Smooth muscle cell (in vitro differentiated cells): ENCODE data around the gene RXYLT1. TPM values are rescaled to one million over a fixed set of nuclear protein-coding genes. Genes with fewer than 3 reads are reported as not detected.
A peak's percentile ranks its signal among the peaks of the same experiment; 100 is the strongest.
"Not testable (repeated sequence)": the region's sequence is repeated elsewhere in the genome, so short reads cannot be mapped to it uniquely, and the experiment has no call there.

ENCODE experiments used
- DNase-seq: peaks from one replicate; lab custom pipeline; 2025; ENCODE audit not compliant: unreplicated experiment; lab: John Stamatoyannopoulos, UW
- H2AFZ ChIP-seq: fragments of 200-600 bp; sonication (generic); 2 replicates; pipeline ENCODE4 v1.6.0; 2016; ENCODE audit warnings: antibody characterized with exemption, low read depth, mild to moderate bottlenecking
- H3F3A ChIP-seq: fragments of 200-600 bp; sonication (generic); 2 replicates; pipeline ENCODE4 v1.6.0; 2017; ENCODE audit warnings: antibody characterized with exemption, low read depth
- H3K27ac ChIP-seq: fragments of 200-600 bp; sonication (generic); 2 replicates; pipeline ENCODE4 v1.5.1; 2016; ENCODE audit warnings: low read depth, mild to moderate bottlenecking
- H3K27me3 ChIP-seq: fragments of 200-600 bp; sonication (generic); 2 replicates; pipeline ENCODE4 v1.6.1; 2016; ENCODE audit warnings: low read depth, mild to moderate bottlenecking
- H3K36me3 ChIP-seq: fragments of 200-600 bp; sonication (generic); 2 replicates; pipeline ENCODE4 v1.5.1; 2016; ENCODE audit warnings: low read depth
- H3K4me1 ChIP-seq: fragments of 200-600 bp; sonication (generic); 2 replicates; pipeline ENCODE4 v1.5.1; 2016; ENCODE audit warnings: low read depth
- H3K4me2 ChIP-seq: fragments of 200-600 bp; sonication (generic); 2 replicates; pipeline ENCODE4 v1.6.0; 2016; ENCODE audit warnings: mild to moderate bottlenecking
- H3K4me3 ChIP-seq: fragments of 200-600 bp; sonication (generic); 2 replicates; pipeline ENCODE4 v1.5.1; 2016; ENCODE audit warnings: mild to moderate bottlenecking
- H3K79me2 ChIP-seq: fragments of 200-600 bp; sonication (generic); 2 replicates; pipeline ENCODE4 v1.6.0; 2016; ENCODE audit warnings: low read depth, mild to moderate bottlenecking
- H3K9ac ChIP-seq: fragments of 200-600 bp; sonication (generic); 2 replicates; pipeline ENCODE4 v1.6.0; 2016; ENCODE audit warnings: low read depth
- H3K9me3 ChIP-seq: fragments of 200-600 bp; sonication (generic); replicated peaks from 2 replicates; pipeline ENCODE4 v1.5.1; 2016; ENCODE audit warnings: low read depth
- H4K20me1 ChIP-seq: fragments of 200-600 bp; sonication (generic); 2 replicates; pipeline ENCODE4 v1.6.0; 2016; ENCODE audit warnings: low read depth
- WGBS: methylation state at CpG from one replicate; pipeline ENCODE4 v1.1.7; 2016; ENCODE audit warnings: low lambda C conversion rate; 5-methylcytosine and 5-hydroxymethylcytosine counted together
- polyA plus RNA-seq: library from polyadenylated mRNA; unstranded; fragments of >200 nt; fragmentation: Nextera tagmentation; extraction: Ambion mirVana; gene quantifications from 2 replicates; pipeline ENCODE4 v1.2.1, GENCODE V29; 2016
- total RNA-seq: library from RNA; depleted of rRNA; stranded (reverse); fragments of >200 nt; gene quantifications from 2 replicates; pipeline ENCODE4 v1.2.3, GENCODE V29; 2014
- TF ChIP-seq, protein P1 (sequence below): fragments of 200-600 bp; sonication (generic); IDR thresholded peaks from 2 replicates; pipeline ENCODE4 v1.5.1; 2017; ENCODE audit warnings: borderline replicate concordance, mild to moderate bottlenecking, antibody characterized with exemption; ENCODE audit not compliant: insufficient read depth, poor library complexity, severe bottlenecking

Gene RXYLT1
- 11.1 and 14.4 TPM in 2 replicates for total RNA-seq
- 9.4 and 12.7 TPM in 2 replicates for polyA plus RNA-seq

- H3K4me3 ChIP-seq: peak within 1 kb of the TSS; percentile 96
- H3K27me3 ChIP-seq: no peaks in the 10 kb centered on the region
- peak within 1 kb of the TSS; percentile 98 for H2AFZ ChIP-seq
- H4K20me1 ChIP-seq: no peaks in the 10 kb centered on the region
- H3K9ac ChIP-seq: peak within 1 kb of the TSS; percentile 91
- H3K36me3 ChIP-seq: peaks cover 9% of the 10 kb centered on the region
- H3K27ac ChIP-seq: peak within 1 kb of the TSS; percentile 82
- TF ChIP-seq, protein P1, sequence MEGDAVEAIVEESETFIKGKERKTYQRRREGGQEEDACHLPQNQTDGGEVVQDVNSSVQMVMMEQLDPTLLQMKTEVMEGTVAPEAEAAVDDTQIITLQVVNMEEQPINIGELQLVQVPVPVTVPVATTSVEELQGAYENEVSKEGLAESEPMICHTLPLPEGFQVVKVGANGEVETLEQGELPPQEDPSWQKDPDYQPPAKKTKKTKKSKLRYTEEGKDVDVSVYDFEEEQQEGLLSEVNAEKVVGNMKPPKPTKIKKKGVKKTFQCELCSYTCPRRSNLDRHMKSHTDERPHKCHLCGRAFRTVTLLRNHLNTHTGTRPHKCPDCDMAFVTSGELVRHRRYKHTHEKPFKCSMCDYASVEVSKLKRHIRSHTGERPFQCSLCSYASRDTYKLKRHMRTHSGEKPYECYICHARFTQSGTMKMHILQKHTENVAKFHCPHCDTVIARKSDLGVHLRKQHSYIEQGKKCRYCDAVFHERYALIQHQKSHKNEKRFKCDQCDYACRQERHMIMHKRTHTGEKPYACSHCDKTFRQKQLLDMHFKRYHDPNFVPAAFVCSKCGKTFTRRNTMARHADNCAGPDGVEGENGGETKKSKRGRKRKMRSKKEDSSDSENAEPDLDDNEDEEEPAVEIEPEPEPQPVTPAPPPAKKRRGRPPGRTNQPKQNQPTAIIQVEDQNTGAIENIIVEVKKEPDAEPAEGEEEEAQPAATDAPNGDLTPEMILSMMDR: no peak
- WGBS: 2% methylated on average over 84 of the region's 86 CpGs
- H3F3A ChIP-seq: no peaks in the 10 kb centered on the region
- no peaks in the 10 kb centered on the region for H3K9me3 ChIP-seq
- peaks cover 8% of the 10 kb centered on the region for H3K79me2 ChIP-seq
- DNase-seq: peak; percentile 78
- H3K4me2 ChIP-seq: peak within 1 kb of the TSS; percentile 98
- H3K4me1 ChIP-seq: peaks cover 12% of the 10 kb centered on the region
Measured at GRCh38 chr12:63779498-63780481, at the start of gene RXYLT1. Gene RXYLT1, plus strand, starts transcription at chr12:63779909. Its CDS starts 52 bp downstream, at chr12:63779961.

DNA sequence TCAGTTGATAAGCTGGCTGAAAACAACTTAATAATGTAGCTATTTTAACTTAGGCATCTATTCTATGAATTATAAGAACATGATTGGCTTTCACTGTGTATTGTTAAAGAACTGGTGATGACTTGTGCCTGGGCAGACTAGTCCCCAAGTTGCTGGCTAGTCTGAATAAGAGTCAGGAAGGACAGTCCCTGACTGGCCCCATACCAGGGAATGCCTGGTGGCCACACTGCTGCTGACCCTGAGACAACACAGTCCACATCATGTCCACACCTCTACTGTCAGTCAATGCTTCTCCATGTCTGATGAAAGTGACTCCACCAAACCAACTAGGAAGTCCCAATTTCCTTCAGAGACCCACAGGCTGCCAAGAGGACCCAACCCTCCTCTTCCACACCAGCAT is 46.9 kb upstream of the RXYLT1 start:
- H3K9ac ChIP-seq, H3K36me3 ChIP-seq, H3K9me3 ChIP-seq, H3K4me3 ChIP-seq, H4K20me1 ChIP-seq, H3F3A ChIP-seq, H3K27ac ChIP-seq, H2AFZ ChIP-seq, H3K4me1 ChIP-seq, H3K79me2 ChIP-seq, H3K4me2 ChIP-seq, DNase-seq, H3K27me3 ChIP-seq: not testable (repeated sequence)

- H3K4me3 ChIP-seq, H3K79me2 ChIP-seq: not testable (repeated sequence)
- 76% methylated on average over 3 of the region's 3 CpGs for WGBS
Measured at GRCh38 chr12:63733585-63733984, 46.1 kb upstream of the RXYLT1 start.

GRCh38 chr12:63740551-63740950 is 39.2 kb upstream of the RXYLT1 start:
- H3K9ac ChIP-seq, H3K4me3 ChIP-seq, H3K4me2 ChIP-seq, H3K27me3 ChIP-seq, DNase-seq, H3K27ac ChIP-seq, H3K9me3 ChIP-seq, H3K79me2 ChIP-seq, H3F3A ChIP-seq, H4K20me1 ChIP-seq, H3K36me3 ChIP-seq, H2AFZ ChIP-seq, H3K4me1 ChIP-seq: not testable (repeated sequence)
- 100% methylated on average over 1 of the region's 2 CpGs for WGBS

More at GRCh38 chr12:63733585-63733984, 46.1 kb upstream of the RXYLT1 start:
- H2AFZ ChIP-seq, H3K36me3 ChIP-seq, H3K9me3 ChIP-seq, H4K20me1 ChIP-seq, H3K27ac ChIP-seq, H3K4me1 ChIP-seq, H3K4me2 ChIP-seq, H3F3A ChIP-seq, H3K27me3 ChIP-seq, DNase-seq, H3K9ac ChIP-seq: not testable (repeated sequence)

GRCh38 chr12:63741431-63741830 is 38.3 kb upstream of the RXYLT1 start:
- not testable (repeated sequence) for H3K4me3 ChIP-seq, H3F3A ChIP-seq
- 89% methylated on average over 1 of the region's 1 CpG for WGBS

DNA sequence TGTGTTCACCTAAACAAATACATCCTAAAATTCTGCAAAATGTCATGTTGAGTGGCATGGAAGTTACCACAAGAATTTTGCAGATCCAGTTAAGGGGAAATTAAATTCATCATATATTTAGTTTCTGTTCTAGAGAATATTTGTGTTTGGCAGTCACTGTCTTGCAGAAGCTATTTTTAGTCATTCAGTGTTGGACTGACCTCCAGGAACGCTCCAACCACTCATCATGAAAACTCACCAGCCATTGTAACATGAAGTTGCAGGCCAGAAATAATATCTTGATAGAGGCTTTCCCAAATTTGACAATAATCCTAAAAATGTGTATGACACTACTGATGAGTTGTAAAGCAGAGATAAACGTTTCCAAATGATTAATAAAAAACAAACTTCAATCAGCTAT is 35.6 kb upstream of the RXYLT1 start:
- not testable (repeated sequence) for H2AFZ ChIP-seq, H3K4me2 ChIP-seq, H3K9me3 ChIP-seq, H3K4me1 ChIP-seq, H3K27ac ChIP-seq, H3K36me3 ChIP-seq, H3K79me2 ChIP-seq, H3K4me3 ChIP-seq, H4K20me1 ChIP-seq, H3K27me3 ChIP-seq, DNase-seq, H3F3A ChIP-seq, H3K9ac ChIP-seq
- 44% methylated on average over 2 of the region's 2 CpGs for WGBS

More at GRCh38 chr12:63741431-63741830, 38.3 kb upstream of the RXYLT1 start:
- H3K9me3 ChIP-seq, H2AFZ ChIP-seq, H3K4me2 ChIP-seq, H3K27me3 ChIP-seq, H4K20me1 ChIP-seq, H3K27ac ChIP-seq, H3K36me3 ChIP-seq, H3K4me1 ChIP-seq, H3K9ac ChIP-seq, H3K79me2 ChIP-seq, DNase-seq: not testable (repeated sequence)

DNA sequence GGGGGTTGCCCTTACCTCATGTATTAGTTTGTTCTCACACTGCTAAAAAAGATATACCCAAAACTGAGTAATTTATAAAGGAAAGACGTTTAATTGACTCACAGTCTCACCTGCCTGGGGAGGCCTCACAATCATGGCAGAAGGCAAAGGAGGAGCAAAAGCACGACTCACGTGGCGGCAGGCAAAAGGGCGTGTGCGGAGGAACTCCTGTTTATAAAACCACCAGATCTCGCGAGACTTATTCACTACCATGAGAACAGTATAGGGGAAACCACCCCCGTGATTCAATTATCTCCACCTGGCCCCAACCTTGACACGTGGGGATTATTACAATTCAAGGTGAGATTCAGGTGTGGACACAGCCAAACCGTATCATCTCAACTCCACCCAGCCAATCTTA is 33.2 kb upstream of the RXYLT1 start:
- not testable (repeated sequence) for H3K79me2 ChIP-seq, H3K27me3 ChIP-seq, H2AFZ ChIP-seq, H3K9ac ChIP-seq, H3K27ac ChIP-seq, H3K4me1 ChIP-seq, H3F3A ChIP-seq, H4K20me1 ChIP-seq, H3K4me2 ChIP-seq, H3K36me3 ChIP-seq, H3K4me3 ChIP-seq, DNase-seq, H3K9me3 ChIP-seq
- WGBS: 79% methylated on average over 11 of the region's 11 CpGs

- not testable (repeated sequence) for H4K20me1 ChIP-seq, H3K36me3 ChIP-seq, H3K4me1 ChIP-seq, H3F3A ChIP-seq, H3K4me3 ChIP-seq, H2AFZ ChIP-seq, DNase-seq, H3K4me2 ChIP-seq, H3K27me3 ChIP-seq, H3K9me3 ChIP-seq, H3K27ac ChIP-seq, H3K9ac ChIP-seq, H3K79me2 ChIP-seq
Measured at GRCh38 chr12:63747136-63747535, 32.6 kb upstream of the RXYLT1 start.
